K562 (cell line): Measurements from ENCODE around the gene APC2. TPM values are rescaled to one million over a fixed set of nuclear protein-coding genes. Genes with fewer than 3 reads are reported as not detected.

ENCODE experiments used
- ARID4B ChIP-seq: sonication (generic); formaldehyde crosslinking; IDR thresholded peaks from 2 replicates; pipeline ENCODE4 v1.8.0; 2022; ENCODE audit warnings: mild to moderate bottlenecking, missing genetic modification reagents
- CTCFL ChIP-seq: IDR thresholded peaks from 2 replicates; pipeline ENCODE4 v1.6.1; 2011; ENCODE audit warnings: borderline replicate concordance, low read depth, mild to moderate bottlenecking, moderate library complexity, low read length; ENCODE audit not compliant: insufficient read depth, poor library complexity, severe bottlenecking
- NUFIP1 ChIP-seq: fragments of 450-650 bp; IDR thresholded peaks from 2 replicates; pipeline ENCODE4 v1.6.1; 2018; ENCODE audit not compliant: partially characterized antibody
- SIN3A ChIP-seq, 2 experiments: fragments of 150-350 bp in 1 of 2; IDR thresholded peaks; 2 replicates each; pipeline ENCODE4 v1.6.1; 2011 to 2016; ENCODE audit warnings: borderline replicate concordance in 2 of 2, low read depth in 2 of 2, low read length in 2 of 2, mild to moderate bottlenecking in 2 of 2, moderate library complexity in 2 of 2; ENCODE audit not compliant: control insufficient read depth in 1 of 2
- TCF3 ChIP-seq: sonication (generic); formaldehyde crosslinking; IDR thresholded peaks from 2 replicates; pipeline ENCODE4 v1.4.0; 2020; ENCODE audit warnings: mild to moderate bottlenecking, missing genetic modification reagents
- THRAP3 ChIP-seq: fragments of 450-650 bp; IDR thresholded peaks from 2 replicates; pipeline ENCODE4 v1.6.1; 2016; ENCODE audit warnings: mild to moderate bottlenecking, inconsistent platforms, borderline replicate concordance
- TRIM28 ChIP-seq: fragments of 450-650 bp; IDR thresholded peaks from 2 replicates; pipeline ENCODE4 v1.6.1; 2017
- ZNF407 ChIP-seq: fragments of 450-650 bp; IDR thresholded peaks from 2 replicates; pipeline ENCODE4 v1.6.1; 2016; ENCODE audit warnings: low read depth
- ZZZ3 ChIP-seq: fragments of 450-650 bp; IDR thresholded peaks from 2 replicates; pipeline ENCODE4 v1.6.1; 2016; ENCODE audit warnings: antibody characterized with exemption, mild to moderate bottlenecking, moderate library complexity
- polyA plus RNA-seq, 8 experiments: library from polyadenylated mRNA; depleted of rRNA in 4 of 8; stranded (reverse) in 5 of 8; unstranded in 3 of 8; fragments of >200 nt; fragmentation: Nextera tagmentation in 2 of 8; fragmentation: Illumina TruSeq in 1 of 8; extraction: Ambion mirVana in 2 of 8; extraction: Trizol in 1 of 8; gene quantifications; 2 replicates each; pipeline versions ENCODE4 v1.2.1 to v1.2.3, GENCODE V29; 2011 to 2014; ENCODE audit warnings: inconsistent platforms in 1 of 8, missing spikeins in 1 of 8
- total RNA-seq, 7 experiments: library from RNA; depleted of rRNA in 6 of 7; stranded (reverse); fragments of >200 nt in 6 of 7; fragmentation: Illumina TruSeq in 2 of 7; extraction: Trizol in 2 of 7; gene quantifications; 2 replicates each; pipeline versions ENCODE4 v1.2.1 to v1.2.3, GENCODE V29; 2011 to 2021; ENCODE audit warnings: low replicate concordance in 1 of 7

The APC2 gene
- total and polyA plus RNA-seq, 9 of the 15 experiments (the other 6 are each of a cell fraction or from before 2014, with no cell fraction given) = 0.01 to 0.40 (median 0.05) TPM; not detected in 3

- peak; percentile 57 for TF ChIP-seq ZNF407
- peak; percentile 93 for TF ChIP-seq TRIM28
- TF ChIP-seq NUFIP1 = no peak
- peak; percentile 84 for TF ChIP-seq CTCFL
- TF ChIP-seq THRAP3 = no peak
- TF ChIP-seq SIN3A (IDR thresholded peaks at IDR 0.05; ENCODE audit: borderline replicate concordance in 2 of 2, control insufficient read depth in 1 of 2, low read depth in 2 of 2, low read length in 2 of 2) = peak in 1 of 2 experiments; percentile 78; a peak in 3 of 4 replicates
- TF ChIP-seq TCF3 (CRISPR knock-in tag) = no peak
- peak; percentile 100 for TF ChIP-seq ZZZ3
- TF ChIP-seq ARID4B (CRISPR knock-in tag) = peak; percentile 81
Observed at GRCh38 chr19:1438035-1438932, 11.6 kb upstream of the APC2 start, which contains the start of gene RPS15 (continued).
